Pericardium fibroblast (primary cell): ENCODE results near the gene EPHB3. TPM values are rescaled to one million over a fixed set of nuclear protein-coding genes. Genes with fewer than 3 reads are reported as not detected.

Experiments
- total RNA-seq: library from RNA; depleted of rRNA; stranded (reverse); fragments of >200 nt; gene quantifications from 2 replicates; pipeline ENCODE4 v1.2.3, GENCODE V29; 2015

The EPHB3 gene
- total RNA-seq, result 7.4 and 13.8 TPM in 2 replicates

GRCh38 chr3:184561061-184561912, at the start of gene EPHB3:
TSS of gene EPHB3 (plus strand) at chr3:184561785. CDS start at chr3:184562236, 451 bp downstream.

Other genes with a start within 250 kb of the EPHB3 start
- 231 and 272 TPM in 2 replicates for gene EIF4G1, start 247.2 kb upstream of the EPHB3 start, total RNA-seq
- gene FAM131A, start 224.2 kb upstream of the EPHB3 start, total RNA-seq, result 21.1 and 28.6 TPM in 2 replicates
- gene CLCN2, start 200.2 kb upstream of the EPHB3 start, total RNA-seq, result 2.2 and 2.5 TPM in 2 replicates
- 53.4 and 88.9 TPM in 2 replicates for gene POLR2H, start 200.1 kb upstream of the EPHB3 start, total RNA-seq
- gene THPO, start 183.6 kb upstream of the EPHB3 start, total RNA-seq, result not detected in 2 replicates
- 1.5 and 5.1 TPM in 2 replicates for gene CHRD, start 181.7 kb upstream of the EPHB3 start, total RNA-seq
- 21.0 and 21.6 TPM in 2 replicates for gene MAGEF1, start 150.3 kb downstream of the EPHB3 start, total RNA-seq